AG04450 (cell line): ENCODE measurements around the gene NKX1-1. TPM values are rescaled to one million over a fixed set of nuclear protein-coding genes. Genes with fewer than 3 reads are reported as not detected.

Experiments used
- CTCF ChIA-PET: fragments of 300-600, 350-600 bp; formaldehyde crosslinking; extraction: SDS; loops from one replicate; lab custom pipeline; 2022; ENCODE audit warnings: antibody characterized with exemption, inconsistent platforms; lab: Charles Lee
- POLR2A ChIA-PET: fragments of 350-600 bp; formaldehyde crosslinking; extraction: SDS; loops from one replicate; lab custom pipeline; 2021; ENCODE audit warnings: antibody characterized with exemption, inconsistent platforms; lab: Yijun Ruan, JAX
- DNase-seq: peaks from one replicate; pipeline ENCODE4 v3.0.0-alpha.2; 2011; ENCODE audit warnings: low read depth, low spot score
- H3K27ac ChIP-seq: one replicate; pipeline ENCODE4 v1.5.1; 2012; ENCODE audit warnings: low read depth, low read length, control low read depth
- H3K27me3 ChIP-seq: one replicate; pipeline ENCODE4 v1.6.0; 2012; ENCODE audit warnings: low read length; ENCODE audit not compliant: control insufficient read depth, insufficient read depth
- H3K4me3 ChIP-seq: 2 replicates; pipeline ENCODE4 v1.5.1; 2011; ENCODE audit warnings: mild to moderate bottlenecking, low read depth, low read length, control low read depth
- H3K9me3 ChIP-seq: 2 replicates; pipeline ENCODE4 v1.5.1; 2012; ENCODE audit warnings: low read length; ENCODE audit not compliant: control insufficient read depth, insufficient read depth
- CTCF ChIP-seq: IDR thresholded peaks from 2 replicates; pipeline ENCODE4 v1.5.1; 2011; ENCODE audit warnings: low read depth, low read length, control low read depth, inconsistent platforms
- polyA minus RNA-seq: library from RNA; depleted of rRNA, polyadenylated mRNA; stranded (reverse); fragments of >200 nt; gene quantifications from 2 replicates; pipeline ENCODE4 v1.2.3, GENCODE V29; 2011; rRNA and poly(A)+ RNA removed
- polyA plus RNA-seq: library from polyadenylated mRNA; depleted of rRNA; stranded (reverse); fragments of >200 nt; gene quantifications from 2 replicates; pipeline ENCODE4 v1.2.3, GENCODE V29; 2011; rRNA removed

NKX1-1 gene
- polyA plus RNA-seq (not detected in 2 replicates), polyA minus RNA-seq (not detected in 2 replicates)

- CTCF ChIA-PET, result no interaction called here
- H3K9me3 ChIP-seq, result peaks cover 8% of the 10 kb centered on the region
- DNase-seq, result no peak
- H3K4me3 ChIP-seq, result no peak within 1 kb of the TSS
- POLR2A ChIA-PET, result no interaction called here
- TF ChIP-seq CTCF, result no peak
- H3K27ac ChIP-seq, result no peak within 1 kb of the TSS
- peaks cover 62% of the 10 kb centered on the region for H3K27me3 ChIP-seq
Observed at GRCh38 chr4:1406394-1406980, at the start of gene NKX1-1. Gene NKX1-1 (minus strand): TSS chr4:1406442. CDS start chr4:1406442, 0 bp downstream.

GRCh38 chr4:1453731-1454130 lies 47.5 kb upstream of the NKX1-1 start:
- no peak for DNase-seq
- TF ChIP-seq CTCF, result no peak
- ChIA-PET CTCF (no interaction called here), POLR2A (no interaction called here)
- peaks cover 28% of the 10 kb centered on the region for H3K9me3 ChIP-seq
- peaks cover 11% of the 10 kb centered on the region for H3K27me3 ChIP-seq
- H3K27ac ChIP-seq, result no peak overlapping the region
- no peak overlapping the region for H3K4me3 ChIP-seq

- no peak overlapping the region for H3K27ac ChIP-seq
- CTCF ChIA-PET, result no interaction called here
- no peak for DNase-seq
- POLR2A ChIA-PET, result no interaction called here
- TF ChIP-seq CTCF, result no peak
- peaks cover under 1% of the 10 kb centered on the region for H3K27me3 ChIP-seq
- no peak overlapping the region for H3K4me3 ChIP-seq
- H3K9me3 ChIP-seq, result peaks cover 40% of the 10 kb centered on the region
Observed at GRCh38 chr4:1452431-1453051, 46.3 kb upstream of the NKX1-1 start.

- ChIA-PET POLR2A (no interaction called here), CTCF (no interaction called here)
- no peak overlapping the region for H3K4me3 ChIP-seq
- no peak for DNase-seq
- H3K27ac ChIP-seq, result no peak overlapping the region
- H3K27me3 ChIP-seq, result no peaks in the 10 kb centered on the region
- H3K9me3 ChIP-seq, result peaks cover 40% of the 10 kb centered on the region
- TF ChIP-seq CTCF, result no peak
Observed at GRCh38 chr4:1451752-1452122, 45.5 kb upstream of the NKX1-1 start.

GRCh38 chr4:1451106-1451751 lies 45.0 kb upstream of the NKX1-1 start:
- no peaks in the 10 kb centered on the region for H3K27me3 ChIP-seq
- no peak overlapping the region for H3K27ac ChIP-seq
- POLR2A ChIA-PET, result no interaction called here
- peaks cover 42% of the 10 kb centered on the region for H3K9me3 ChIP-seq
- H3K4me3 ChIP-seq, result no peak overlapping the region
- no peak for TF ChIP-seq CTCF
- CTCF ChIA-PET, result no interaction called here
- DNase-seq, result no peak
